GM12878 (cell line): ENCODE results near the gene MICALL1.

ENCODE experiments used
- EGR1 ChIP-seq, 2 experiments: IDR thresholded peaks; 1 replicate in 1 of 2; 2 replicates in 1 of 2; pipeline ENCODE4 v1.6.1; 2011 to 2012; ENCODE audit warnings: low read depth in 2 of 2, low read length in 2 of 2, borderline replicate concordance in 1 of 2, mild to moderate bottlenecking in 1 of 2, moderate library complexity in 1 of 2
- IKZF1 ChIP-seq: fragments of 450-650 bp; conservative IDR thresholded peaks from 2 replicates; pipeline ENCODE4 v1.6.1; 2017; ENCODE audit warnings: antibody characterized with exemption, mild to moderate bottlenecking
- TF ChIP-seq, protein P1 (sequence below), 3 experiments: IDR thresholded peaks in 2 of 3; conservative IDR thresholded peaks in 1 of 3; 2 replicates each; pipeline ENCODE4 v1.5.1; 2011; ENCODE audit warnings: low read depth in 3 of 3, low read length in 3 of 3, mild to moderate bottlenecking in 3 of 3, control low read depth in 2 of 3, moderate library complexity in 2 of 3, inconsistent platforms in 1 of 3, mixed read lengths in 1 of 3; ENCODE audit not compliant: control insufficient read depth in 2 of 3, insufficient read depth in 1 of 3; ENCODE audit errors: extremely low read depth in 1 of 3

DNA sequence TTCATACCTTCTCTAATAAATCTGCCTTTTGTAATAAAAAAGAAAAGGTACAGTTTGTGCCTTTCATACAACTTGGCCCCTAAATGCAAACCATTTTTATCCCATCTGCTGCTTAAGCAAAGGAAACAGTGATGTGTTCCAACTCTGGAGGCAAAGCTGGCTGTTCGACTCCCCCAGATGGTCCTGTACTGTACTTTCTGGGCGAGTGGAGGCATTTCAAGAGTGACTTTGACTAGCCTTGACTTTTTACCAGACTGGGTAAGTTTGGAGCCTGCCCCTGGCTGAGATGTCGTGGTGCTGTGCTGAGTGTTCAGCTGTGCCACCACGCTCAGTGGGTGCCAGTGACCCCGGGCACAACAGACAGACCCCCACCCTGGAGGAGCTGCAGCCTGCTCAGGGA, 10.2 kb downstream of the MICALL1 start:
- TF ChIP-seq, protein P1, sequence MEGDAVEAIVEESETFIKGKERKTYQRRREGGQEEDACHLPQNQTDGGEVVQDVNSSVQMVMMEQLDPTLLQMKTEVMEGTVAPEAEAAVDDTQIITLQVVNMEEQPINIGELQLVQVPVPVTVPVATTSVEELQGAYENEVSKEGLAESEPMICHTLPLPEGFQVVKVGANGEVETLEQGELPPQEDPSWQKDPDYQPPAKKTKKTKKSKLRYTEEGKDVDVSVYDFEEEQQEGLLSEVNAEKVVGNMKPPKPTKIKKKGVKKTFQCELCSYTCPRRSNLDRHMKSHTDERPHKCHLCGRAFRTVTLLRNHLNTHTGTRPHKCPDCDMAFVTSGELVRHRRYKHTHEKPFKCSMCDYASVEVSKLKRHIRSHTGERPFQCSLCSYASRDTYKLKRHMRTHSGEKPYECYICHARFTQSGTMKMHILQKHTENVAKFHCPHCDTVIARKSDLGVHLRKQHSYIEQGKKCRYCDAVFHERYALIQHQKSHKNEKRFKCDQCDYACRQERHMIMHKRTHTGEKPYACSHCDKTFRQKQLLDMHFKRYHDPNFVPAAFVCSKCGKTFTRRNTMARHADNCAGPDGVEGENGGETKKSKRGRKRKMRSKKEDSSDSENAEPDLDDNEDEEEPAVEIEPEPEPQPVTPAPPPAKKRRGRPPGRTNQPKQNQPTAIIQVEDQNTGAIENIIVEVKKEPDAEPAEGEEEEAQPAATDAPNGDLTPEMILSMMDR (IDR thresholded peaks at IDR 0.05 in 2 of 3, conservative IDR thresholded peaks at IDR 0.05 in 1 of 3; ENCODE audit: control insufficient read depth in 2 of 3, extremely low read depth in 1 of 3, insufficient read depth in 1 of 3, low read depth in 3 of 3, low read length in 3 of 3): no peak
- TF ChIP-seq EGR1 (IDR thresholded peaks at IDR 0.05; ENCODE audit: borderline replicate concordance in 1 of 2, low read depth in 2 of 2, low read length in 2 of 2) (no peak), IKZF1 (no peak)
